Activated CD8-positive, alpha-beta memory T cell treated with anti-CD3 and anti-CD28 coated beads for 24 hours (primary cell): ENCODE data around the gene MYH8.

Experiments used
- DNase-seq: peaks from one replicate; pipeline ENCODE4 v3.0.0-alpha.2; 2020

MYH8 gene

DNA sequence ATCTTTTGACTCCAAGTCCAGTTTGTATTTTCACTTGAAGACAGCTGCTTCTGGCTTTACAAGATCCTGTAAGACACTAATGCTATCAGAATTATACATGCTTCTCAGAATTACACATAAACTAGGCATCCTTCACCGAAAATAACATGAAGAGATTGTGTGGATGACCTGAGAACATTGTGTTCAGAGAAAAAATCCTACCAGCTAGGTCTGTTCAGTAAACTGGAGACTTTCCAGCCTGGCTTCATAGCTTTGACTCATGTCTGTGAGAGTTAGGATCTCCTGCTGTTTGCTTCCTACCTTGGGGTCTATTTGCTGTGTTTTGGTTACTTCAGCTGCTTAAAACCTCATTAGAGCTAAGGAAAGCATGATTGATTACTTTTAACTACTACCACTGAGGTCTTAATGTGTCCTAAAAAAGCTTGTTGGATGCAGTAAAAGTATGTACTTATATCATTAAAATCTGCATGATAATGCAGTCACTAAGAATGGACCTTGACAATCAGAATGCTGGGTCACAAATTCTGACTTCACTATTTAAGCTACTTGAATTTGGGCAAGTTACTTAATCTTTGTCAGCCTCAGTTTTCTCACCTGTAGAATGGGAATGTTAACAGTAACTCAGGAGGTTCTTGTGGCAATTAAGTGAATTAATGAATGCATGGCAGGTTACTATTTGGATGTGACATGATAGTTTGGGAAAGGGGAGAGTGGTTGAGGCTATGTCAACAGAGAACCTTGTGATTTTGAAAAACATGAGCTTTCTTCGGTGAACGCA lies 40.9 kb downstream of the MYH8 start:
- no peak for DNase-seq

GRCh38 chr17:10372906-10373305 lies 48.8 kb downstream of the MYH8 start, which contains the start of gene MYH13:
Gene MYH13, minus strand, starts transcription at chr17:10373006. Its CDS starts 8,476 bp downstream, at chr17:10364530.
- DNase-seq, result no peak

DNA sequence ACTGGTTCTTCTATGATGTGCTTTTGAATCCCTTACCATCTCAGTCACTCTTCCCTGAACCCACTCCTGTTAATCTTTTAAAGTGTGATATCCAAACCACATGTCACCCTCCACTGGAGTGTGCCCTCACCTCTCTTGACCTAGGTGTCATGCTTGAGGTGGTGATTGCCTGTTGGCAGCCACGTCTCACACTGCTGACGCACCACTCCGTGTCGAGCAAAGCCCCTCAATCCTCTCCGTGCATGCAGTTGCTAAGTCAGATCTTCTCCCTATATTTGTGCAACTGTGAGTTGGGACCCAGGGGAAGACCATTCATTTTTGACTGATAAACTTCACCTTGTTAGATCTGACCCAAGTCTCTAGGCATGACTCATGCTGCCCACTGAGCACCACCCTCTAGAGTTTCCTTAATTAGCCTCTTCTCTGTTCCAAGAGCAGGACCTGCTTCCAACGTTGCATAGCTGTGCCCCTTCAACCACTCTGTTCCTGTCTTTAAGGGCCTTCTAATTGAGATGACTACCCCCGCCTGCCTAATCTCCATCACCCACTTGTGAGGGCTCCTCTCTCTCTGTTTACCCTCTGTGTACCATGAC lies 51.6 kb downstream of the MYH8 start:
- DNase-seq, result no peak

- no peak for DNase-seq
Observed at GRCh38 chr17:10369239-10369638, 52.5 kb downstream of the MYH8 start.

DNA sequence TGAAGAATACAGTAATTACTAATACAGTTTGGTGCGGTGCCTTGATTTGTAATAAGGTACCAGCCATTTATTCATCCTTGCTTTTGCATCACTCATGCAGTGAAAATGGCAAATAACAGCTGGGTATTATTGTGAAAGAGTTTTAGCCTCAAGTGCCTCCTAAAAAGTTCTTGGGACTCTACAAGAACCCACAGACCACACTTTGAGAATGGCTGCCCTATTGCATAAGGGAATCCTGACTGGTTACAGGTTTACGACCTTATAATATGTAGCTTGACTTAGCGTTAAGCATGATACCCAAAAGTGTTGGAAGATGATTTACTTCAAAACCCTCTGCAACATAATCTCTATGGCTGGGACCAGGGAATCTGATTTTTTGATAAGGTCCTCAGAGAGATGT lies 53.2 kb downstream of the MYH8 start:
- DNase-seq, result no peak

GRCh38 chr17:10360578-10360977 lies 61.2 kb downstream of the MYH8 start:
- no peak for DNase-seq

DNA sequence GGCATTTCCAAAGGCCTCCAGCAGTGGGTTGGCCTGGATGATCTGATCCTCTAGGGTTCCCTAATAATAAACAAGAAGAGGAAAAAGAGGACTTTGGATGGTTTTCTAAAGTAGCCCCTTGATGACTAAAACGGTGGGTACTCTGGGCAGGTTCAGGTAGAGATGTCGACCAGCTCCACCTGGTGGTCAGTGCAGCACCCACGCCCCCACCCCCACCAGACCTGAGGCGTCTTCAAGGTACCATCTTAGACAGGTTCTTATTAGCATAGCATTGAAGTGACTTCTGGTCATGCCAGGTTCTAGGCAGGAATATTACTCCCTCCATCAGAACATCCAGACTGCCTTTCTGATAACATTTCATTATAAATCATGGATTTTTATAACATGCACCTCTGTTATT lies 64.0 kb downstream of the MYH8 start:
- DNase-seq, result peak; percentile 61

GRCh38 chr17:10354651-10355050 lies 67.1 kb downstream of the MYH8 start:
- DNase-seq, result no peak

GRCh38 chr17:10352893-10353292 lies 68.9 kb downstream of the MYH8 start:
- DNase-seq, result no peak

- no peak for DNase-seq
Observed at GRCh38 chr17:10349403-10349802, 72.3 kb downstream of the MYH8 start.

GRCh38 chr17:10344816-10345215 lies 76.9 kb downstream of the MYH8 start:
- DNase-seq, result no peak
